NCI-H2171 treated with DMSO at 0.1 percent for 48 hours (cell line): ENCODE measurements around the gene PREX1.

ENCODE experiments used
- DNase-seq: peaks from one replicate; lab custom pipeline; 2025; lab: John Stamatoyannopoulos, UW

PREX1 gene

DNA sequence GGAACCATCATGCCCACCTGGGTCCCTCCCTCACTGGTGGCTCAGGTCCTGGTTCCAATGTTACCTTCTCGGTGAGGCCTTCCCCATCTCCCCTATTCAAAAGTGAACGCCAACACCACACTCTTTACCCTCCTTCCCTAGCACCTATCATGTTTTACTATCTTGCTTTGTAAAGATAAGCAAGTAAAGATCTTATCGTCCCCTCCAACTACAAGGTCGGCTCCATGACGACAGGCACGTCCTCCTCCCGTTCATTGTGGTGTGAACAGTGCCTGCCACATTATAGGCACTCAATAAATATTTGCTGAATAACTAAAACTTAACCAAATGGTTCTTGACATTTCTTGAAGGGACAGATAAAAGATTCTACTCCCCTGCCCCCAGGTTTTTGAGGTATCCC is 147.1 kb downstream of the PREX1 start:
- no peak for DNase-seq

DNA sequence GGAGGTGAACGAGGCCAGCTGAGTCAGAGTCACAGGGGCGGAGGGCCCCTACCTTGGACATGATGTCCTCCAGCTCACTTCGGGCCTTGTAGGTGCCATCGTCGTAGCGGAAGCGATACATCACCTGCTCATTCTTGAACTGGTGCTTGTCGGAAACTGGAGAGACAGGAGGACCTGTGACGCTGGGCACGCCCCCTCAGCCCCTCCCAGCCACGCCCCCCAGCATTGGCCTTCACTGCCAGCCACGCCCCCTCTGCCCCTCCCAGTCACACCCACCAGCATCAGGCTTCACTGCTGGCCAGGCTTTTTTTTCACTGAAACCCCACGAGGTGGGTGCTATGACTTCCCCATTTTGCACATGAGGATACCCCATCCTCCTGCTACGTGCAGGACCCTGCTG is 148.2 kb downstream of the PREX1 start:
- DNase-seq = no peak

DNA sequence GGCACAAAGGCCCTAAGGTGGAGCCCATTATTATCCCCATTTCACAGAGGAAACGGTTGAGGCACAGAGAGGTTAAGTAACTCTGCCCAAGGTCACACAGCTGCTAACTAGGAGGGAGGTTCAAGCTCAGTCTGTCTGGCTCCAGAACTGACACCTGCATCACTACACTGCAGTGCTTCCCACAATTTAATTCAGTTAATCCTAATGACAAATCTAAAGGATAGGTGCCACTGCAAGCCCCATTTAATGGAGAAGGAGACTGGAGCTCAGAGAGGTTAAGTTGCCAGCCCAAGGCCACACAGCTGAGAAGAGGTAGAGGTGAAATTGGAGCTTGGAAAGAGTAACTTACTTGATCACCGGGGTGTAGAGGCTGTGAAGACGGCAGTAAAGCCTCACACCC is 148.8 kb downstream of the PREX1 start:
- no peak for DNase-seq

DNA sequence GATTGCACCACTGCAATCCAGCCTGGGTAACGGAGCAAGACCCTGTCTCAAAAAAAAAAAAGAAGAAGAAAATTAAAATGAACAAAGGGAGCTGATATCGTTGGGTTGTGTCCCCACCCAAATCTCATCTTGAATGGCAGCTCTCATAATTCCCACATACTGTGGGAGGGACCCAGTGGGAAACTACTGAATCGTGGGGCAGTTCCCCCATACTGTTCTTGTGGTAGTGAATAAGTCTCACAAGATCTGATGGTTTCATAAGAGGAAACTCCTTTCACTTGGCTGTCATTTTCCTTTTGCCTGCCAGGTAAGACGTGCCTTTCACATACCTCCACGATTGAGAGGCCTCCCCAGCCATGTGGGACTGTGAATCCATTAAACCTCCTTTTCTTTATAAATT is 149.4 kb downstream of the PREX1 start:
- DNase-seq = no peak

DNA sequence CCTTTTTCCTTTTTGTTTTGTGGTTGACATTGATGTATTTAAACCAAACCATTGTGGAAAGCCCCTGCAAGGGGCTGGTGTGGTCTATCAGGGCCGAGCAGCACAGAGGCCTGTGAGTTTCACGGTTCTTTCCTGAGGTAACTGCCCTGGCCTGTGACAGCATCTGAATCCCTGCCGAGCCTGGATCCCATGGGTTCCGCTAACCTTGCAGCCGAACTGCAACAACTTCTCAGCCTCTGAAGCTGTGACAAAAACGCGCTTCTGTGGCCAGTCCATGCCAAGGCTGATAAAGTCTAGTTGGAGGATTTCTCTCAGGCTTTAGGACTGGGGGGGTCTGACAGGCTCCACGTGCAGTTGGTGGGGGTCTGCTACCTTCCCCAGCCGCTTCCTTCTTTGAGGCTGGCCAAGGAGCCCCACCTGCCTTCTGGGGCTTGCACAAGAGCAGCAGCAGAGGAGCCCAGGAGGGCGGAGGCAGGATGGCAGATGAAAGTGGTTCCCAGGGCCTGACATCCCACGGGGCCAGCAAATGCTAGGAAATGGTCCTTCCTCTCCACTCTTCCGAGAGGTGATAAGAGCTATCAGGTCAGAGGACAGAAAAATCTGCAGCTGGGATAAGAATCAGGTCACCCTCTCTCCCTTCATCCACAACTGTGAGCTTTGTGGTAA is 150.9 kb downstream of the PREX1 start:
- no peak for DNase-seq

DNA sequence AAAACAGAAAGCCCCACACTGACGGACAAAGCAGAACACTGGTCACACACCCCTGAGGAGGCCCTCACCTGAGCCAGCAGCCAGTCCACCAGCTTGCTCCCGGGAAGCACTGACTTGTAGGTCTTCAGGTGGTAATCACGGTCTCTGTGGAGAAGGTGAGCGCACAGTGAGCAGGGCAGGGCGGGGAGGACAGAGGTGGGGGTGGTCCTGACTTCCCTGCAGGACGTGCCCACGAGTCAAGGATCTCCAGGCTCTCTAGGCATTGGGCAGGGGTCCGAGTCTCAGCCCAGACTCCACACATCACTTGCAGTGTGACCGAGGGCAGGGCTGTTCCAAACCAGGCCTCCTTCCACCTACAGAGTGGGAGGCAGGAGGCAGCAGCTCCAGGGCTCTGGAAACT is 151.7 kb downstream of the PREX1 start:
- no peak for DNase-seq

DNA sequence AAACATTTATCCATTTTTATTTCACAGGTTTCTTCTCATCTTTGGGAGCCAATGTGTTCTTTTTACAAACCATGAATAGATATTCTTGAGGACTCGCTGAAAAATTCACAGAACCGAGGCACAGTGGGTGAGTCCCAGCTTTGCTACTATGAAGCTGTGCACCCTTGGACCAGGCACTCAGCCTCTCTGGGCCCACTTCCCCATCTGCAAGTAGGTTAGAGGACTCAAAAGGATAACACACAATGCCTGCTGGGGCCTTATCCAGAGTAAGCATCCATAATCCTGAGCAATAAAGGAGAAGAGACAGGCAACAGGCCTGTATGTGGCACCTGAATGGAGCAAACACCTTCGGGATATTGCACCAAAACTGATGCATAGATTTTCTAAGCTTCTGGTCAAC is 153.3 kb downstream of the PREX1 start:
- DNase-seq = no peak

DNA sequence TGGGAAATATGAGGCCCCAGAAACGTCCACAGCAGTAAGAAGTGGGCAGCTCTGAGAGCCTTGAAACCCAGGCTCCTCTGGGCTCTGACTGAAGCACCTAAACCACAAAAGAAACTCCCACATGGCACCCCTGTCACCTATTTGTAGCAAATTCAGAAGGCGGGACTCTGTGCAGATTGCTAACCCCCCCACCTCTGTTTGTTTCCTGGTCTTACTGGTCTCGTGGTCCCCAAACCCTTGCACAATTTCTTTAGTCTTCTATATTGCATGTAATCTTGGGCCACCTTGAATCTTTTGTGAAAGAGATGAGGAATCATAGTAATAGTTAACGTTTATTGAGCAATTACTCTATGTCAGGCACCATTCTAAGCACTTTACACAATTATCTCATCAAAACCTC is 154.3 kb downstream of the PREX1 start:
- no peak for DNase-seq

DNA sequence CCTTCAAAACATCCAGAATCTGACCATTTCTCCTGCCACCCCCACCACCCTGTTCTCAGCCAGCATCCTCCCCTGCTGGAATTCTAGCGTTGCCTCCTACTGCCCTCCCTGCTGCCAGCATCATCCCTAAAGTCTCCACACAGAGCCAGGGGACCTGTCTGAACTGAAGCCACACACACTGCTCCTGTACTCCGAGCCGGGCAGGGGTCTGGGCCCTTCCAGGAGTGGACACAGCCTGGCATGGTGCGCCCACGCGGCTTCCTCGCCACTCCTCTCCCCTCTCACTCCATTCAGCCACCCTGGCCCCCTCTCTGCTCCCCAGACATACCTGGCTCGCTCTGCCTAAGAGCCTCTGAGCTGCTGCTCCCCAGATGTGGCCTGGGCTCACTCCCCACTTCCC is 155.5 kb downstream of the PREX1 start:
- no peak for DNase-seq

DNA sequence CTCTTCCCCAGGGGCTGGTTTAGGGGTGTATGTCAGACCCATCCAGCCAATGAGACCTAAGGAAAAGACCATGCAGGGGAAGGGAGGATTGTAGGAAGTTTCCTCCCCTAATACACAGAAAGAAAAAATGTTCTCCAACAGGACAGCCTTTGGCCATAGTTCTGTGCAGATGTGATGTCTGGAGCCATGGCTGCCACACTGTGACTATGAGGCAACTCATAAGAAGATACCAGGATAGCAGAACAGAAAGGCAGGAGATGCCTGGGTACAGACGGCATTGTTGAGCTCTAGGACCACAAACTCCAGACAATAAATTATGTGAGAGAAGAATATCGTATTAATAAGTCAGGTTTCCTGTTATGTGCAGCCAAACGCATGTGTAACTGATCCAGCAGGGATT is 156.7 kb downstream of the PREX1 start:
- DNase-seq = no peak

DNA sequence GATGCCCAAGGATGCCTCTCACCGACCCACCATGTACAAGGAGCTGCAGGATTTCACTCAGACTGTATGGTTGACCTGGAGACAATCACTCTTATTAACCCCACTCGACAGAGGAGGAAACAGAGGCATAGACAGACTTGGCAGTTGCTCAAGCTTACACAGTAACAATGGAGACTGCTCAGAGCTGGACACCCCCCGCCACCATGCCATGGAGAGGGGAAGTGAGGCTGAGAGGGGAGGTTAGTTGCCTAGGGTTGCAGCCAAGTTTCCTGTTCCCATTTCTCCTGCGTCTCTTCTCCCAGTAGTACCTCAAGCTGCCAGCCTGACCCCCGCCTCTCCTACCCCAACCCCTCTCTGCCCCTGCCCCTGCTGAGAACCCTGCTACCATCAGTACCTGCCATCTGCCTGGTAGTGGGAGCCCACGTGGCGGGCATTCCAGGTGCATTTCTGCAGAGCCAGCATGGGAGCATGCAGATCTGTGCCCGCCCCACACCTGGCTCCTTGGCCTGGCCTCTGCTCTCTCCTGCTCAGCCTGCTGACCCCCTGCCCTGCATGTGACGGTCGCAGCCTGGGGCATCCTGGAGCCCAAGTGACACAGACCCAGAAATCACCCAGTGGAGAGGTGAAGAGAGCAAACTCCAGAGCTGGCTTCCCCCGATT is 157.7 kb downstream of the PREX1 start:
- DNase-seq = no peak

DNA sequence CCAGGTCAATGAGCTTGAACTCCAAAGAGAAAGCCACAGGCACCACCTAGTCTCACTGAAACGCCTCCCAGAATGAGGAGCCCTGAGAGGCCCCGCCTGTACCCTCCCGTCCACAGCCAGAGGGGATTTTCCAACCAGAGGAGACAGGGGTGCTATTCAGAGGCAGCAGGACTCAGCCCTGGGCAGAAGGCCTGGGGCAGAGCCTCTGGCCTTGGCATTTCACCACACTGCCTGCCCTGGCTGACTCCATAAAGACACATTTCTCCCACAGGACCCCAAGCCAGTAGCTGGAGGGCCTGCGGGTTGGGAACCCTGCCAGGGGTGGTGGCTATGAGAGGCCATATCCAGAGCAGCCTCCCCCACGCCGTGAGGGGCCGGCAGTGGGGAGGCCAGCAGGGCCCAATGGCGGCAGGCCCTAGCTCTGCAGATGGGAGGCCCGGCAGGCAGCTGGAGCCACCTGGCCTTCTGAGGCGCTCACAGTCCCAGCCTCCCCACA is 159.3 kb downstream of the PREX1 start:
- DNase-seq = no peak

DNA sequence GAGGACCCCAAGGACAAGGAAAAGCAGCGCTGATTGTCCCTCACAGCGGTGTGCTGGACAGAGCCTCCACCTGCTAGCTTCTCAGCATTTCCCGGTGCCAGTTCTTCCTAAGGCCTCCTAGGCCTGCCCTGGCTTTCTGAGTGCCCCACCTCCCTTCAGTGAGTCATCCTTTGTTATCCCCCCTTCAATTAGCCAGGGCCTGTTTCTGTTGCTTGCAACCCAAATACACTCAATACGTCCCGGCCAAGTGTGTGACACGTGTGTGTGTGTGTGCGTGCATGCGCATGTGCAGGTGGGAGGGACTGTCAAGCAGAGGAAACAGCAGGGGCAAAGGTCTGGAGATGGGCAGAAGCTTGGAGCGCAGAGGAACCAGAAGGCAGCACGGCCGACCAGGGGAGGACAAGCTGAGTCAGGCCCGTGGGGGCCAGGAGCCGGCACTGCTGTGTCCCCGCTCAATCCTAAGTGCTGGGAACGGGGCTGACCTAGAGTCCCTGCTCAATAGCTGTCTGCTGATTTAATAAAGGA is 159.8 kb downstream of the PREX1 start:
- no peak for DNase-seq

DNA sequence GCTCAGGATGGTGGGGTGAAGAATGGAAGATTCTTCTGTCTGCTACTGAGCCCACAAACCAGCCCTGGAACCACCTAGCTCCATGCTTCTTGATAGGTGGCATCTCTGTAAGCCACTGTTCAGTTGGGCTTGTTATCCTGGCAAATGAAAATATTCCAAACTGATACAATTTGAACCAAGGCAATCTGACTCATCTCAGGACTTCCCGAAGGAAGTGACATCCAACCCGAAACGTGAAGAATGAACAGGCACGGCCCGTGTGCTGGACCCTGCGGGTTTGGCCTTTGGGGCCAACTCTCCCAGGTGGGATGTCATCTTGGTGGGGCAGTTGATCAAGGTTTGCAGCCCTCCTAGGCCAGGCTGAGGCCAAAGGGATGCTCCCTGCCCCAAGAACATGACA is 160.3 kb downstream of the PREX1 start:
- DNase-seq = no peak

DNA sequence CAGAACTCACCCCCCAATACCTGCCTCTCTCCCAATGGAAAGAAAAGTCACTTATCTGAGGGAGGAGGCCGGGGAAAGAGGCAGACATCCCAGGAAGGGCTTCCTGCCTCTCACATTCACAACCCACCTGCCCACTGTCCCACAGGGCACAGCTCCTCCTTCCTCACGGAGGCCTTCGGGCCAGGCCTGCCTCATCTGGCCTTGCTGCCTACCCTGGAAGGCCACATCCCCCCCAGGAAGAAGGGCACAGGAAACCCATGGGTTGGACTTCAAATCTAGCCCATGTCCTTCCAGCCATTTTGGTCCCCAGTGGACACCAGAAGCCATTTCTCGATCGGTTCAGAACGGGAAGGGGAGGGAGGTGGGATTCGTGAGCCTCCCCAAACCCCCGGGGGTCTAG is 162.0 kb downstream of the PREX1 start:
- DNase-seq = no peak

DNA sequence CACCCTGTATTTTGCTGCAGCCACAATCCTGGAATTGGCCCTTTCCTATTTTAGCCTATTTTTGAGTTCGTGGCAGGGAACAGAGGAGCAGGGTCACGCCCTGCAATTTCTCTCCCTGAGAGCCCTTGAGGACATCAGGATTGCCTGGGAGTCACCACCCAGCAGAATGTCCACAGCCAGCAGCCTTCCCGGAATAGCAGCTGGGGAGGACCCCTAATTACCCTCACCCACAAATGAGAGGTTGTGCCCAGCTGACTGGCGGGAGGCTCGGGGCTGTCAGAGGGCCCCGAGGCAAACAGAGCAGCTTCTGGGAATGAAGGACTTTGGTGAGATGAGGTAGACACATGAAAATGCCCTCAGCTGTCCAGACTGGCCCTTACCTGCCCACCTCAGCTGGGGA is 165.1 kb downstream of the PREX1 start:
- DNase-seq = no peak

DNA sequence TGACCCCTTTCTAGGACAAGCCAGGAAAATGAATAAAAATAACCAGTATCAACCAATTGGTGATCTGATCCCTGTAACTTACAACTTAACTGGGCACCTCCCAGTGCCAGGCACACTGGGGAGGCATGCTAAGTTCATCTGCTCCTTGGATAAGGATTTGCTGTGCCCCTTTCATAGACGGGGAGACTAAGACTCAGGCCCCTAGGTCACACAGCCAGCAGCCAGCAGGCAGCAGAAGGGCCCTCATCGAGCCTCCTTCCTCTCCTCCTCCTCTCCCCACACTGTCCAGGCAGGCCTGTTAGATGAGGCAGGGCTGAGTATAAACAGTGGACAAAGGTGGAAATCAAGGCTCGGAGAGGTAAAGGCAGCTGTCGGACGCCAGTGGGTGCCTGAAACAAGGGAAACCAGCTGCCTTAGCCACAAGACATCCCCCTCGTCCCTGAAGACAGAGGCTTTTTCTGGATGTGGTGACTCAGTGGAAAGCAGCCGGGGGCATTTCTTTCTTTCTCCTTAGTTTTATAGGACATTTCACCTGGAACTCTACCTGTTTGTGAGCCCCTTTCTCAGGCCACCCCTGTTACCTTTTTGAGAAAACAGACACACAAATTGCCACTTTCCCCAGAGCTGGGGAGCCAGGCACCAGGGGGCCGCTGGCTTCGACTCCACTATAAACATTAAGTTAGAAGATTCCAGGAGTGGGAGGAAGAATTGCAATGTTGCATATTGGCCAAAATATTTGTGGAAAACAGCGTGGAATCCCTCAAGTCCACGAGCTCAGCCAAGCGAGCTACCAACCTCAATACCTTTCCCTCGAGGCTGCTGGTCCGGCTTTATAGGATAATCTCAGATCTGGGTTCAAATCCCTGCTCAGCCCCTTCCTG is 166.0 kb downstream of the PREX1 start:
- no peak for DNase-seq

DNA sequence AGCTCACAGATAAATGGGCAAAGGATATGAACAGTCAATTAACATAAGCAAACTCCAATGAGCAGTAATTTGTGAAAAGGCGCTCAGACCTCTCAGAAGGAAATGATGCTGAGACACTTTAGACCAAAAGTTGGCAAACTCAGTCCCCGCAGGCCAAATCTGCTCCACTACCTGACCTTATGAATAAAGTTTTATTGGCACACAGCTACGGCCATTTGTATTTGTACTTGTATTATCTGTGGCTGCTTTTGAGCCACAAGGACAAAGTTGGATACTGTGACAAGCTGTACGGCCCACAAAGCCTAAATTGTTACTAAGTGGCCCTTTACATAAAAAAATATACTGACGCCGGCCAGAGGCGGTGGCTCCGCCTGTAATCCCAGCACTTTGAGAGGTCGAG is 167.0 kb downstream of the PREX1 start:
- DNase-seq = no peak

DNA sequence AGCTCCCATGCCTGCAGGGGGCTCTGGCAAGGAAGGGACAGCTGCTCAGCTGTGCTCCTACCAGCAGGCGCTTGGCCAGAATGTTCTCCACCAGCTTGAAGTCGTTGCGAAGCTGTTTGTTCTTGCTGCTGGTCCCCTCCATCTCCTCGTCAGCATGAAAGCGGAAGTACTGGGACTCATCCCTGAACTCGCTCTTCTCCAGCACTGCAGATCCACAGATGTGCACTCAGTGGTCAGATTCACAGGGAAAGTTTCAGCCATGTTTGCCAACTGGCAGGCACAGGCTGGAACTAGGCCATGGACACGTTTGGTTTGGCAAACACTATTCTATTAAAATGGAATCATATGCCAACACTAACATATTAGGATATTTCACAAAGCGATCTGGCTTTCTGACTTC is 167.9 kb downstream of the PREX1 start:
- DNase-seq = peak; percentile 28

DNA sequence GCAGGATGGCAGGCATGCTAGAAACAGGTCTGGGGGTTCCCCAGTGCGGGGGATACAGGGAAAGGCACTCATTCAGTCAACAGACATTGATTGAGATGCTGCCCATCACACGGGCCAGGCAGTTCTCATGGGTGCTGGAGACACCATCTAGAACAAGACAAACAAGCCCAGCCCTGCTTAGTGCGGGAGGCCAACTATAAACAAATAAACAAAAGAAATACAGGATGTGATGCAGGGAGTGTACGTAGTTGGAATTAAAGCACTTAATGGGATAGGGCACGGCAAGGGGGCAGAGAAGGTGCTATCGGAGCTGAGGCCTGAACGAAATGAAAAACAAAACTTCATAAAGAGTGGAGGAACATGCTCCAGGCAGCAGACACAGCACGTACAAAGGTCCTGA is 169.3 kb downstream of the PREX1 start:
- no peak for DNase-seq

DNA sequence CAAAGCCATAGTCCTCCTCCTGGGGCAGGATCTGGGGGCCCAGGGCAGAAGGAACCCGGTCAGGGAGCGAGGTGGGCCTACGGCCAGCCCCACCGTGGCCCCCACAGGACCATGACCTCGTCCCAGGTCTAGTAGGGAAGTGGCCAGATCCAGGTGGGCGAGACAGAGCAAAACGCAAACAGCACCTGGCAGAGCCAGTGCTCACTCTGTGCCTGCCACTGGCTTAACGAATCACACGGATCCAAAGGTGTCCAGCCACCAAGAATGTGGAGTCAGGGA is 169.7 kb downstream of the PREX1 start:
- no peak for DNase-seq

DNA sequence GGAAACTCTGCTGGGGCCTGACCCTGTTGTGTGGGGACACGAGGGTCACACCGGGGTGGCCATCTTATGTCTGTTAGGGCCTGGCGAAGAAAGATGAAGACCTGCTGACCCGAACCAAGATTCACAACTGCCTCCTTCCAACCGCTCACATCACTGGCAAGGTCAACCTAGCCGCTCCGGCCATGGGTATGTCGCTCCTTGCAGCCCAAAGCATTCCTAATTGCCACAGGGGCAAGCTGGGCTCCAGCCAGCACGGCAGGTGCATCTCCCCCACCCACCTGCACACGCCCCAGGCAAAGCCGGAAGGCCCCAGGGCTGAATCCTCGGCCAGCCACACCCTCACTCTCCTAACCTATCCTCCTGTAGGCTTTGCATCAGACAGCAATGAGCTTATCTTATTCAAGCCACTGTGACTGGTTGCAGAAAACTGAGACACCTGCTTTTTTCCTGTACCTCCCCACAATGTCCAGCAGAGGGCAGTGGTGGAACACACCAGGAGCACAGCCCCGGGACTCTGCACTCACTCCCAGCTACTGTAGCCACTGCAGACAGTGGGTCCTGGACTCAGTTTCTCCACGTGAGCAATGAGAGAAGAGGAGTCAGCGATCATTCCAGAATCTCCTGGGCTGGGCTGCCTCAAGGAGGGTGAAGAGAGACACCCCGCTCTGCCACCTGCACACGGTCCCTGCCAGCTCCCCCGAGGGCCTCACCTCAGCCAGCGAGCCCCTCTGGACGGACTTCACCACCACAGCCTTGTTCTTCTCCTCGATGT is 170.2 kb downstream of the PREX1 start:
- peak; percentile 80 for DNase-seq
